ENCODE data around the gene PLPP6.
"Not testable (repeated sequence)": the region's sequence is repeated elsewhere in the genome, so short reads cannot be mapped to it uniquely, and the experiment has no call there.

The PLPP6 gene

DNA sequence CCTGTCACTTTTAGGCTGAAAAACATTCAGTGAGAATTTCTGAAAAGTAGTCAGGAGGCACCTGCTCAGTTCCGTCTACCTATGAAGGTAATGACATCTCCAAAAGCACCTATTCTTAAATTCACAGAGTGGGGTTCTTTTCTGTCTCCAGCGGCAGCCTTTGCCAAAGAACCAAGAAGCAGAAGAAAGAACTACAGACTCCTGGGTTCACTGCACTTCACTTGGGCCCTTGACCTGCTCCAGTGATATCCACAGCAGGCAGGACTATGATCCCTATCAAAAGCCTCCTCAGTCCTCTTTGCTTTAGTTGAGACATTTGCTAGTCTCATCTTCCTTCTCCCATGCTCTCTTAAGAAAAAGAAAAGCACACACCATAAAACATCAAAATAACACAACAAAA is 19.7 kb upstream of the PLPP6 start:
- TF ChIP-seq, protein P1, sequence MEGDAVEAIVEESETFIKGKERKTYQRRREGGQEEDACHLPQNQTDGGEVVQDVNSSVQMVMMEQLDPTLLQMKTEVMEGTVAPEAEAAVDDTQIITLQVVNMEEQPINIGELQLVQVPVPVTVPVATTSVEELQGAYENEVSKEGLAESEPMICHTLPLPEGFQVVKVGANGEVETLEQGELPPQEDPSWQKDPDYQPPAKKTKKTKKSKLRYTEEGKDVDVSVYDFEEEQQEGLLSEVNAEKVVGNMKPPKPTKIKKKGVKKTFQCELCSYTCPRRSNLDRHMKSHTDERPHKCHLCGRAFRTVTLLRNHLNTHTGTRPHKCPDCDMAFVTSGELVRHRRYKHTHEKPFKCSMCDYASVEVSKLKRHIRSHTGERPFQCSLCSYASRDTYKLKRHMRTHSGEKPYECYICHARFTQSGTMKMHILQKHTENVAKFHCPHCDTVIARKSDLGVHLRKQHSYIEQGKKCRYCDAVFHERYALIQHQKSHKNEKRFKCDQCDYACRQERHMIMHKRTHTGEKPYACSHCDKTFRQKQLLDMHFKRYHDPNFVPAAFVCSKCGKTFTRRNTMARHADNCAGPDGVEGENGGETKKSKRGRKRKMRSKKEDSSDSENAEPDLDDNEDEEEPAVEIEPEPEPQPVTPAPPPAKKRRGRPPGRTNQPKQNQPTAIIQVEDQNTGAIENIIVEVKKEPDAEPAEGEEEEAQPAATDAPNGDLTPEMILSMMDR (IDR thresholded peaks at IDR 0.05; ENCODE audit: insufficient read depth, missing control alignments): no peak
- no peak for FAIRE-seq

DNA sequence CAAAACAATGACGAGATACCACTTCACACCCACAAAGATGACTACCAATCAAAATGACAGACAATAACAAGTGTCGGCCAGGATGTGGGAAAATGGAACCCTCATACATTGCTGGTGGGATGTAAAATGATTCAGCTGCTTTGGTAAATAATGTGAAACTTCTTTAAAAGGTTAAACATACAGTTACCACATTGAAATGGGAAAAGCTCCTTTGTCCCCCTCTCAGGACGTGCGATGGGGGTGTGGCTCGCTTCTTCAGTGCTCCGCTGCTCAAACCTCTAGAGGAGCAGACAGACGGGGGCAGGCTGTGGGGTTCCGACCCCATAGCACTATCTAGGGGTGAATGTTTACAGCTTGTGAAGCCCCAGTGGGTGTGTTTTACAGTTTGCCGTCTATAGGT is 8.0 kb upstream of the PLPP6 start:
- TF ChIP-seq, protein P1 (IDR thresholded peaks at IDR 0.05; ENCODE audit: insufficient read depth, missing control alignments): no peak
- FAIRE-seq (no peak), DNase-seq (ENCODE audit: insufficient read length, low spot score) (no peak)

More for the DNA sequence above, 19.7 kb upstream of the PLPP6 start:
- no peak for DNase-seq (ENCODE audit: insufficient read length, low spot score)

DNA sequence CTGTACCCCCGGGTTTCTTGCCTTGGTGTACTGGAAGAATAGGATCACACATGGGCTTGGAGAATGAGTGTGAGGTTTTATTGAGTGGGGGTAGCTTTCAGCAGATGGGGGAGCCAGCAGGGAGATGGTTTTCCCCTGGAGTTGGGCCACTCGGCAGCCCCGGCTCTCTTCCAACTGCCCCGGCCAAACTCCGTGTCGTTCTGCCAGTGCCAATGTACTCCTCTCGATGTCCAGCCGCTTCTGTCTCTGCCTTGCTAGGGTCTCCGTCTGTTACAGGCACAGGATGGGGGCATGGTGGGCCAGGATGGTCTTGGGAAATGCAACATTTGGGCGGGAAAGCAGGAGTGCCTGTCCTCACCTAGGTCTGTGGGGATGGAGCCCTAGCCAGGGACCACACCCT is 7.6 kb upstream of the PLPP6 start:
- TF ChIP-seq, protein P1 (IDR thresholded peaks at IDR 0.05; ENCODE audit: insufficient read depth, missing control alignments): no peak
- DNase-seq (ENCODE audit: insufficient read length, low spot score) (no peak), FAIRE-seq (no peak)

DNA sequence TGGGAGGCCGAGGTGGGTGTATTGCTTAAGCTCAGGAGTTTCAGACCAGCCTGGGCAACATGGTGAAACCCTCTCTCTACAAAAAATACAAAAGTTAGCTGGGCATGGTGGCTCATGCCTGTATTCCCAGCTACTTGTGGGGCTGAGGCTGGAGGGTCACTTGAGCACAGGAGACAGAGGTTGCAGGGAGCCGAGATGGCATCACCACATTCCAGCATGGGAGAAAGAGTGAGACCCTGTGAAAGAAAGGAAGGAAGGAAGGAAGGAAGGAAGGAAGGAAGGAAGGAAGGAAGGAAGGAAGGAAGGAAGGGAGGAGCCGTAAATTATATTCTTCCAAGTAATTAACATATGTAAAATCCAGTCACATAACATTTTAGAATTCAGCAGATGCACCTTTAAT is 5.9 kb upstream of the PLPP6 start:
- not testable (repeated sequence) for FAIRE-seq; DNase-seq (ENCODE audit: insufficient read length, low spot score)

DNA sequence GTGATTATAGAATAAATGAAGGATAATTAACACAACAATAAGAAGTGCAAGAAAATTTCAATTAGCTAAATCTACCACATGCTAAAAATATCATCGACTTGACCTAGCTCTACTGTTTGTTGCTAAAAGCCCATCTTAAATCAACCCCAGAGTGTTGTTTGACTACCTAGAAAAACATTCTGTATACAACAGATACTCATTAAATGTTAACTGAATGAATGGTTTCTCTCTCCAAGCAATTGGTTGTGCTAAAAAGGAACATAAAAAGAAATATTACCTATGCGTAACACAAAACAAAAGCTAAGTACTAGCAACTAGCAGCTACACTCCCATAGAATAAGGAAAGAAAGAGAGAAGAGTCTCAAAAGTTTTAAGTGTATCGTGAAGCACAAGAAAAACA is 5.5 kb upstream of the PLPP6 start:
- FAIRE-seq (no peak), DNase-seq (ENCODE audit: insufficient read length, low spot score) (no peak)
- TF ChIP-seq, protein P1 (IDR thresholded peaks at IDR 0.05; ENCODE audit: insufficient read depth, missing control alignments): no peak

DNA sequence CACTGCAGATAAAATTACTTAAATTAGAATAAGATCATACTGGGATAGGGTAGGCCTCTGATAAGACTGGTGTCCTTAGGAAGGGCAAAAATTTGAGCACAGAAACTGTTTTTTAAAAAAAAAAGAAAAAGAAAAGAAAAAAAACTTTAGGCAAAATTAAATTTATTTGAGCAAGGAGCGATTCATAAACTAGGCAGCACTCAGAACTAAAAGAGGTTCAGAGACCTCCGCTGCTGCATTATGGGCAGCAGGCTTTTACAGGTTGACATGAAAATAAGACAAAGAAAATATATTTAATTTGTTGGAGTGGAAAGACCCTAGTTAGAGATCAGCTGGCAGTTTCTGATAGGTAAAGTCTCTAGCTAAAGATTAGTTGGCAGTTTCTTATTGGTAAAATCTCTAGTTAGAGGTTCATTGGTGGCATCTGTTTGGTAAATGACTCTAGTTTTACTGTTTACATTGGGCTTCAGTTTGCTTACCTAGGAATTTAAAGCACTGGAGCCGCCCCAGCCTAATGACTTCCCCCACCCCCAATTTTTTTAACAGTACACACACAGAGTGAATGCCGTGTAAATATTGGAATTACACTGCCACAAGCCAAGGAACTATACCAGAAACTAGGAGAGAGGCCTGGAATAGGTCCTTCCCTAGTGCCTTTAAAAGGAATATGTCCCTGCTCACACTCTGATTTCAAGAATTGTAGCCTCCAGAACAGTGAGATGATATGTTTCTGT is 4.5 kb upstream of the PLPP6 start:
- TF ChIP-seq, protein P1 (IDR thresholded peaks at IDR 0.05; ENCODE audit: insufficient read depth, missing control alignments): no peak
- no peak for FAIRE-seq

DNA sequence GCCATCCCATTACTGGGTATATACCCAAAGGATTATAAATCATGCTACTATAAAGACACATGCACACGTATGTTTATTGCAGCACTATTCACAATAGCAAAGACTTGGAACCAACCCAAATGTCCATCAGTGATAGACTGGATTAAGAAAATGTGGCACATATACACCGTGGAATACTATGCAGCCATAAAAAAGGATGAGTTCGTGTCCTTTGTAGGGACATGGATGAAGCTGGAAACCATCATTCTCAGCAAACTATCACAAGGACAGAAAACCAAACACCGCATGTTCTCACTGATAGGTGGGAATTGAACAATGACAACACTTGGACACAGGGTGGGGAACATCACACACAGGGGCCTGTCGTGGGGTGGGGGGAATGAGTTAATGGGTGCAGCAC is 1.4 kb upstream of the PLPP6 start:
- FAIRE-seq; DNase-seq (ENCODE audit: insufficient read length, low spot score): not testable (repeated sequence)

More for the DNA sequence above, 4.5 kb upstream of the PLPP6 start:
- no peak for DNase-seq (ENCODE audit: insufficient read length, low spot score)

DNA sequence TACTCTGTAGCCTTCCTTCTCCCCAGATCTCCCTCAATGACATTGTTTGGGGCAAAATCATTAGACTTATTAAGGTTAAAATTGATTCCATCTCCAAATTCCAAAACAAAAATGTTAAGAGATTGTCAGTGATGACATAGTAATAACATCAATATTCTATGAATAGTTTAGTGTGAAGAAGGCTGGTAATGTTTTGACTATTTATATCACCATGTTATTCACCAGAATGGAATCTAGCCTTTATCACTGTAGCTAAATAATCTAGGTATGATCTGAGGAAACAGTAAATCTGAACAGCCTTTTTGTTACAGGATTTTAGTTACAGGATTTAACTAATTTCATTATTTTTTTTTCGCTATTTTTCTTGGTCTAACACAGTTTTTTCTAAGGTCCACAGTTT is 929 bp upstream of the PLPP6 start:
- TF ChIP-seq, protein P1 (IDR thresholded peaks at IDR 0.05; ENCODE audit: insufficient read depth, missing control alignments): no peak
- no peak for FAIRE-seq
- no peak for DNase-seq (ENCODE audit: insufficient read length, low spot score)
